NCI-H2081 (cell line): ENCODE results near the gene MRPS30.
"Not testable (repeated sequence)": the region's sequence is repeated elsewhere in the genome, so short reads cannot be mapped to it uniquely, and the experiment has no call there.

Experiments
- DNase-seq, 2 experiments: peaks; one replicate each; lab custom pipeline; 2025; lab: John Stamatoyannopoulos, UW

Gene MRPS30

DNA sequence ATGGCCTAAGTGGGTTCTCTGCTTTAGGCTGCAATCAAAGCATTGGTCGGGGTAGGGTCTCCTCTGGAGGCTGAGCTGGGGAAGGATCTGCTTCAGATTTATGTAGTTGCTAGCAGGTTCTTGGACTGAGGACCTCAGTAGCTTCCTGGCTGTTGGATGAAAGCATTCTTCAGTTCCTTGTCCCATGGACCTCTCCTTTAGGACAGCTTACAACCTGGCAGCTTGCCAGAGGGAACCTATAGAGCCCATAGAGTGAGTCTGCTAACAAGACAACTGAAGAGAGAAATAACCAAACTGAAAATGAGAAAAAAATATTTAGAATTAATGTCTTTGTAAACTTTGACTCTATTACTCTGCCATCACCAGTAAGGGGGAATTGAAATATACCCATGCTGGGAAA, 12.4 kb downstream of the MRPS30 start:
- DNase-seq: no peak

DNA sequence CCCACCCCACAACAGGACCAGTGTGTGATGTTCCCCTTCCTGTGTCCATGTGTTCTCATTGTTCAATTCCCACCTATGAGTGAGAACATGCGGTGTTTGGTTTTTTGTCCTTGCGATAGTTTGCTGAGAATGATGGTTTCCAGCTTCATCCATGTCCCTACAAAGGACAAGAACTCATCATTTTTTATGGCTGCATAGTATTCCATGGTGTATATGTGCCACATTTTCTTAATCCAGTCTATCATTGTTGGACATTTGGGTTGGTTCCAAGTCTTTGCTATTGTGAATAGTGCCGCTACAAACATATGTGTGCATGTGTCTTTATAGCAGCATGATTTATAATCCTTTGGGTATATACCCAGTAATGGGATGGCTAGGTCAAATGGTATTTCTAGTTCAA, 15.9 kb downstream of the MRPS30 start:
- not testable (repeated sequence) for DNase-seq

- no peak for DNase-seq
Observed at GRCh38 chr5:44827681-44828080, 18.9 kb downstream of the MRPS30 start.

DNA sequence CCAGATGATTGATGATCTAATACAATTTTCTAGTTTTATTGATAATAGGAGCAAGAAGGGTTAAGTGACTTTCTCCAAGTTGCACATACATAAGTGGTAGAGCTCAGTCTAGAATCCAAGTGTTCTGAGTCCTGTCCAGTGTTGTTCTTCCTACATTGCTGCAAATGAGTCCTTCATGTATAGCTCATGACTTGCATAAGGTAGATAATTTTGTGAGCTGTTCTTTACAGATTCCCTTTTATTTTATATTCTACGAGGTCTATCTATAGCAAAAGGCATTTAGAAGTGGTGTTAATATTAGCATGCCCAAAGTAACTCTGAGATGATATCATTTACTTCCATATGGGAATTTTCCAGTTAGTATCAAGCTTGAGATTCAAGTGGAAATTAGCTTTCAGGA, 20.0 kb downstream of the MRPS30 start:
- no peak for DNase-seq

DNA sequence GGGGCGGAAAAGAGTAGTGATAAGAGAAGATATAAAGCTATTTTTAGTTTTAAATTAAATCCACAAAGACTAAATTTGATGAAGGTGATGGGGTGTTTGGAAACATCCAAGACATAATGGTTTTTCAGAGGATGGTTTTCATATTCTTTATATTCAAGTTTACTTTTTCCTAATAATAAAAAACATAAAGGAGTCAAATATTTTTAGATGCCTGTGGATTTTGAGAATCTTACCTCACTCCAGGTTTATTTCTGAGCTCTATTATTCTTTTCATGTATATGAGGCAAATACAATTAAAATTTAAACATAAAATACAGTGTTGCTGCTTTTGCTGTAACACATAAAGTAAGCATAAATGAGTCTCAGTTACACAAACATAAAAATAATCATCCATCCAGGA, 22.2 kb downstream of the MRPS30 start:
- DNase-seq: no peak

DNA sequence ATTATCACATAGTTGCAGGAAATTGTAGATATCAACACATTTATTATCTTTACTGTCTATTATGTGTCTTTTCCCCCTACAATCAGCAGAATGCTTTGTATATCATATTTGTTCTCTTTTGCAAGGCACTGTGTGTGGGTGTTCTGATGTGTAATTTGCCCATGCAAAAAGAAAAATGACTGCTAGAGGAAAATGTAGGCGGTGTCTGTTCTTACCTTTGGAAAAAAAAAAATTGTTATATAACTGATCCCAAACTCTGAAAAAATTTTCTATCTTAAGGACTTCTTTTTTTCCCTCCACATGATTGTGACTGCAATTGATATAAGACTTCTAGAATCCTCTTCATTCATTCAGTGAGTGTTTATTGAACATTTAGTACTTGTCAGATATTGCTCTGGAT, 24.5 kb downstream of the MRPS30 start:
- DNase-seq: no peak

- DNase-seq: no peak
Observed at GRCh38 chr5:44835693-44836092, 26.9 kb downstream of the MRPS30 start.

DNA sequence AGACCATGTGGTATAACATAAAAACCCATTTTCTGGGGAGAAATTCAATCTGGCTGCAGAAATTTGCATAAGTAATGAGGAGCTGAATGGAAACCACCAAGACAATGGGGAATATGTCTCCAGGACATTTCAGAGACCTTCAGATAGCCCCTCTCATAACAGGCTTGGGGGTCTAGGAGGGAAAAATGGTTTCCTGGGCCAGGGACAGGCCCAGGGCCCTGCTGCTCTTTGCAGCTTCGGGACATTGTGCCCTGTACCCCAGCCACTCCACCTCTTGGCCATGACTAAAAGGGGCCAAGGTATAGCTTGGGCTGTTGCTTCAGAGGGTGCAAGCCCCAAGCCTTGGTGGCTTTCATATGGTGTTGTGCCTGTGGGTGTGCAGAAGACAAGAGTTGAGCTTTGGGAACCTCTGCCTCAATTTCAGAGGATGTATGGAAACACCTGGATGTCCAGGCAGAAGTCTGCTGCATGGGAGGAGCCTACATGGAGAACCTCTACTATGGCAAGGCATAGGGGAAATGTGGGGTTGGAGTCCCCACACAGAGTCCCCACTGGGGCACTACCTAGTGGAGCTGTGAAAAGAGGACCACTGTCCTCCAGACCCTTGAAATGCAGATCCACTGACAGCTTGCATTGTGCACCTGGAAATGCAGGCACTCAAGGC, 30.4 kb downstream of the MRPS30 start:
- no peak for DNase-seq

DNA sequence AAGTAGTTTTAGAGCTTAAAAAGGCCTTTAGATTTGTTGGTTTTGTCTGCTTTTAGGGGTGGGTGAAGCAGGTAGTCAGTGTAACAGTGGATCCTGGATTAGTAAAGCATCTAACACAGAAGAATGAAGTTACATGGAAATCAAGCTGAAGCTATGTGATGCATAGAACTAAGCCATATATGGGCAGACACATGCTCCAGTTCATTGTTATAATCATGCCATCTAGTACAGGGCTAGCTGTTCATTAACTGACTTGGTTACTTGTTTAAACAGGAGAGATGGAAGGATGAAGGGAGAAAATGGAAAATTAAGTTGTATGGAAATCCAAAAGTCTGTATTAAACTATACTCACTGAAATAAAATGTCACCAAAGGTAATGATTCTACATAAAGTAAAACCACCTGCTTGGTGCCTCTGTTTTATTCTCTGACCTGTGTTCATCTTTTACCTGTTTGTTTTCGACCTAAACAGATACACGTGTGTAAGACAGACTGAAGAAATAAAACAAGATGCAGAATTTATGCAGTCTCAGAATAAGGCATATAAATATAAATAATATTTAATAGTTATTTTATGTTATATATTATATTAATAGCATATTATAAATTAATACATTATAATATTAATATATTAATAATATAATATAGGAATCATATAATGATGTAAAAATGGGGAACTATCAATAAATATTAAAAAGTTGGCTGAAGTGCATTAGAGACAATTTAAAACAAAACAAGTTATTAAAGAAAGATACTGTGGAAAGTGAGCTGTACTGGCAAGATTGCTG, 33.9 kb downstream of the MRPS30 start:
- peak in 1 of 2 experiments; percentile 28 for DNase-seq

GRCh38 chr5:44844744-44845143, 36.0 kb downstream of the MRPS30 start:
- DNase-seq: no peak

DNA sequence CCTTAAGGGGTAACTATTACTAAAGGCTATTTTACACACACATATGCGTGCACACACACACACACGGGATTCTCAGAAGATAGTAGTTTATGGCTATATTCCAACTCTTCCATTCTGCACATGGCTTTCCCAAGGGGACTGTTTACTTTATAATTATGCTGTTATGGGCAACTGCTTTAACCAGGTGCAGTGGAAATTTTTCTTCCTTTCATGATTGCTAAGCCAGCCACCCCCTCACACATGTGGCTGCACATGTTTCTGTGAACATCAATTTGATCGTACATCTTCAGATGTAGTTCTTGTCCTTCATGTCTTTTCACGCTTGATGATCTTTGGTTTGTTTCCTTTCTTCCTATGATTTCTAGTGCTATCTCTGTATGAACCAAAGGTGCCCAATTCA, 37.0 kb downstream of the MRPS30 start:
- peak; percentile 95 to 99 for DNase-seq

DNA sequence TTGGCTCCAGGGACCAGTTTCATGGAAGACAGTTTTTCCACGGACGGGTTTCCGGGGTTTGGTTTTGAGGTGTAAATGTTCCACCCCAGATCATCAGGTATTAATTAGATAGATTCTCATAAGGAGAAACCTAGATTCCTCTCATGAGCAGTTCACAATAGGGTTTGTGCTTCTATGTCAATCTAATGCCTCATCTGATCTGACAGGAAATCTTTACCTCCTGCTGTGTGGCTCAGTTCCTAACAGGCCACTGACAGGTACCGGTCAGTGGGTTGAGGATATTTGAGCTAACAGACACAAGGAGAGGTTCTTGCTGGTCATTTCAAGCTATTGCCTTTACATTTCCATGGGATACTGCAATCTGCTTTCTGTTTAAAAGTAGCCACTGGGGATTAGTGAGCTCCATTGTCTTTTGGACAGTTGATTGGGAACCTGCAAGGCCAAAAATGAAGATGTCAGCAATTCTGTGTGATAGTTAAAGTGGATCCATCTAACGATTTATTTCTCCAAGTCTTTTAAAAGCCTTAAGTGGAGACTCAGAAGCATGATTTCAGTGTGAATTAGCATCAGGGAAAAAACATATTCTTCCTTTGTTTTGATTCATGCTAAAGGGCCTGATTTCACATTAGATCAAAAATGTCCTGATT, 38.6 kb downstream of the MRPS30 start:
- no peak for DNase-seq

DNA sequence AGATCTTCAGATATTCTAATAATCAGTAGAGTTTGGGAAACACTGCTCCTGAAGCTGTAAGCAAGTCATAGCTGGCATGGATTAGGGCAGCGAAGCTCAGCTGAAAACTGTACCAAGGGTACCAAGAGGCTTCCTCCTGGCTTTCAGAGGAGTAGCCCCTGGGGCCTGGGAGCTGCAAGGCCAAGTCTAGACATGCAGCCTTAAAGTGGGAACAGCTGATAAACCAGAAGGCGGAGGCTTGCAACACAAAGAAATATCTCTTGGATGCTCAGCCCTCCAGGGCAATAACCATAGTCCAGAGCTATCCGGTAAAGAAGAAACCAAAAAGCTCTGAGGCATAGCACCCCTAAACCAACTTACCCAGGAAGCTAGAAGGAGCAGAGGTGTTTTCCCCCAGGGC, 51.5 kb downstream of the MRPS30 start:
- no peak for DNase-seq

GRCh38 chr5:44862808-44863207, 54.1 kb downstream of the MRPS30 start:
- DNase-seq: peak in 1 of 2 experiments; percentile 42
